ENCODE data around the gene CRMP1.

Gene CRMP1

DNA sequence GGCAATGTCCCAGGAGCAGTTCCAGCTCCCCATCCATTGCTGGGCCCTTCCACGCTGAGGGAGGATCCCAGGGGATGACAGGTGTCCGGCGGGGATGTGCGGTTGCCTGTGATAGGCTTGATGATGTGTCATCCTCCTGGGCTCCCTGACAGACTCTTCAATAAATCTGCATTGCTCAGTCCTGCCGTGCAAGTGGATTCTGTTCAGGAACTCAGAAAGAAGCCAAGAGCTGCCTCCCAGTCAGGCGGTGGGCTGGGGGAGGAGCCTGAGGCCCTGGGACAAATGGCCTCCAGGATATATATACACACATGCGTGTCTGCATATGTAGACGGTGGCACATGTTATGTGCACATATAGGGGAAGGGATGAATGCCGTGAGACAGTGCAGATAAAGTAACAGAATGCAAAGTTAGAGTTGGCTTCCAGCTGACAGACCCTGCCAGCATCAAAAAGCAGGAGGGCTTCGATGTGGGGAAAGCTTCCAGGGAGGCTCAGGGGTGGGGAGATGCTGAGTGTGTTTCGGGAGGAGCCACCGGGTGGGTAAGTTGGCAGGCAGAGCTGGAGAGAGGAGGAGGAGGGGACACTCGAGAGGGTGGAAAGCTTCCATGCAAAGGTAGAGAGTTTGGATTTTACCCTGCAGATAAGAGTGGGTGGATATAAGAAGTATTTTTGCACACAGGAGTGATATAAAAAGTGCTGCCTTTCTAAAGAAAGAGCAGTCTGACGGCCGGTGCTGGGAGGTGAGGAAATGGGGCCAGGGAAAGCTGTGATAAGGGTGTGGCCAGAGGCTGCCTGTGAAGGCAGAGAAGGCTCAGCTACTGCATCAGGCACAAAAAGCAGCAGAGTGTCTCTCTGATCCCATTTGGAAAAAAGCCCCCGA is 28.5 kb upstream of the CRMP1 start:
- DNase-seq = peak in 17 of 58 donors; percentile 20 to 67 (median 40)

DNA sequence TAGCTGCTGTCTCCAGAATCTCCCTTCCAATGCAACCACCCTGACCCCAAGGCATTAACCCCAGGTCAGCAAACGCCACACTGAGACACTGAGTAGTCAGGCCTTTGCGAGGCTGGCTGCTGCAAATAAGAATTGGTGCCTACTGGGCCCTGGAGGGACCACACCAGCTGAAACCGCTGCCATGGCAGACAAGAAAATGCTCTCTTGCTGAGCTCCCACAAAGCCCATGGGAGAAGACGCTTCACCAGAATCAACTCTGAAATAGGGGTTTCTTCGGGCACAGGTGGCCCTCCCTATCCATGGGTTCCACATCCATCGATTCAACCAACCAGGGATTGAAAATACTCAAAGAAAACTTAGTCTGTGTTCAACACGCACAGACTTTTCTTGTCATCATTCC is 26.7 kb upstream of the CRMP1 start:
- DNase-seq = no peak

DNA sequence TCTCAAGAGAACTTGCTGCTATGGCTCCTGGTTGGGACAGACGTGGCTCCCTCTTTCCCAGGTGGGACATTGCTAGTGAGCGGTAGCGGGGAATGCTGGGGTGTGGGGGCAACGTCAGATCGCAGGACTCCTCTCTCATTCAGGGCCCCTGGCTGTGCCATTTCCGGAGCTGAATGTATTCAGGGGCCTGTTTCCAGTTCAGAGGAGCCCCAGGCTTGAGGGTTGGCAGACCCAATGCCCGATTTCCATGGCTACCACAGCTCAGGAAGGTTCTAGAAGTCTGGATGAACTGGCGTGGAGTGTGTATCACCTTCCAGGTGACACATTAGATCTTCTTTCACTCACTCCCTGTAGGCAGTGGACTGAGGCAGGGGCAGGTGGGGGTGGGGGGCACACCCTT is 26.2 kb upstream of the CRMP1 start:
- no peak for DNase-seq

DNA sequence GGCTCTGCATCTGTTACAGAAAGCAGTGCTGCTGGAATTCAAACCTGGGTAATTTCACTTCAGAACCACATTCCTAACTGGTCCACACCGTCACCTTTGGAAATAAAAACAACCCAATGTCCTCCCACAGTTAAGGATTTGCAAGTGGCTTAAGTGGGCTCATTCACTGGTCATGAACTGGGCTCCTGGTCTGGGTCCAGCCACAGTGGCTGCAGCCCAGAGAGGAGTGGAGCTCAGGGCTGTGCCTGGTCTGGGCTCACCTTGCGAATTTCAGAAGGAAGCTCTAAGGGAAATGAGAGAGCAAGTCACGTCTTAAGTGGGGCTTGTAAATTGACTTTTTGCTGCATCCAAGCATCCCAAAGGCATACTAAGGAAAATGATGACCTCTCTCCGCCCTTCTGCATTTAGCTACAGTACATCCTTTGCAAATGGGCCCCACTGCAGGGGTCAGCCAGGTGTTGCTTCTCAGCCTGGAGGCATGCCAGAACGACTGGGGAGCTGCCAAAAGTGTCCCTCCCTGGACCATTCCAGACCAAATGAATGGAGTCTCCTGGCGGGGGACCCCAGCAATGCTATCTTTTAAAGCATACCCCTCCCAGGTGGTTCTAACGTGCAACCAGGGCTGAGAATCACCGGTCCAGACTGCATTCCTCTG is 25.6 kb upstream of the CRMP1 start:
- no peak for DNase-seq

DNA sequence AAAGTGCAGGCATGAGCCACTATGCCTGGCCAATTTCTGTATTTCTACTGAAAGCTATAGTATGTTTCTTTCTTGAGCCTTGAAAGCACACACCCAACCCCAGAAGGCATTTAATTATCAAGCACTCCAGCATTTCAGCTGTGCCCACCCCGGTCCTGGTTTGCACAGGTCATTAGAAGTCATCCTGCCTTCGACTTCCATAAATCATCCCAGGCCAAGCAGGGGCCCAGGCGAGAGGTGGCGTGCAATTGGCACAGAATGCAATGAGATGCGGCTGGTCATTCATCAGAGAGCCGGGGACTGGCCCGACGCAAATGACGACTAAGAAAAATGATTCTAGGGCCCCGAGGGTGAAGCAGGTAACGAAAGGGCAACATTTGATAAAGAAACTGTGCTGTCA is 24.8 kb upstream of the CRMP1 start:
- no peak for DNase-seq

DNA sequence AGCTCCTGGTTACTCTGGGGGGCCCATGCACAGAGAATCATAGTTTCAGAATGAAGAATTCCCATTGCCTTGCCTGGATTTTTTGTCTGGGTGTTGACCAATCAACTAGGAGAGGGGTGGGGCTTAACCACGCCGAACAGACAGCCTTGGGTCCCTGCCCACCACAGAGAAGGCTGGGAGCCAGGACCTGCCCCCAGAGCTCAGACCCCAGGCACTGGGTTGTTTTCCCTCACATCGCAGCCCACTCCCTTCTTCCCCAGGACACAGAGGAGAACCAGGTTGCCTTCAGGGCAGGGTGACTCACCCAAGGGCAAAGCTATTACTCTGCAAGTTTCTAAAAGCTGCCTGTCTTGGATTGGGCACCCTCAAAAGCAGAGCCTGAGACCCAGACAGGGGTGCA is 23.3 kb upstream of the CRMP1 start:
- DNase-seq = no peak

DNA sequence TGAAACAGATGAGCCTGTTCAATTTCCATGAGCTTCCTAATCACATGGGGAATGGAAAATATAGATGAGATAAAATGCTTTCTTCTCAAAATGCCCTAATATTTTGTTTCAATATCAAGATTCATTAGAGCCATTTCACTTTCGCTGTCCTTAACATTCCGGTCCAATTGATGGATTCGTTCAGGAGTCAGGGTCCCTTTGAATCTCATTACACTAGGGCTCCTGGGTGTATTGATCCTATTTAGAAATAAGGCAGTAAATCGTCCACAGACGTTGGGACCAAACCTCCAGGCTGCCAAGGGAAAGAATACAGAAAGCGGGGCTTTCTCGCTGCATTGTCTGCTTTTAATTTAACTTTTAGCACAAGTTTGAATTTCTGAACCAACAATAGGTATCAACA is 20.6 kb upstream of the CRMP1 start:
- DNase-seq = no peak

DNA sequence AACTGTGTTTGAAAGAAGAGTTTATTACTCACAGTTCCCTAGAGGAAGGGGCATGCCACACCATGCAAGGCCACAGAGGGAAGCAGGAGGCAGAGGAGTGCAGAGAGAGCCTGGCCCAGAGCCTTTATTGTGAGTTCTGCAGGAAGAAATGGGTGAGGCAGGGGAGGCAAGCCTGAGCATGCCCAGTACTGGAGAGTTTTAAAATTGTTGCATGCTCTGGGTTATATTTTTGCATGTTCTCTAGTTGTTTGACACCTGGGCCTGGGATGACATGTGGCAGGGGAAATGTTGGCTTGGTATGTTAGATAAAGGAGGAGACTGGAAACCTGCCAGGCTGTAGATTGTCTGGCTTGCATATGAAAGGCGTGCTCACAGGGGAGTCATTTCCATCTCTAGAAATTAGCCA is 19.7 kb upstream of the CRMP1 start:
- no peak for DNase-seq

DNA sequence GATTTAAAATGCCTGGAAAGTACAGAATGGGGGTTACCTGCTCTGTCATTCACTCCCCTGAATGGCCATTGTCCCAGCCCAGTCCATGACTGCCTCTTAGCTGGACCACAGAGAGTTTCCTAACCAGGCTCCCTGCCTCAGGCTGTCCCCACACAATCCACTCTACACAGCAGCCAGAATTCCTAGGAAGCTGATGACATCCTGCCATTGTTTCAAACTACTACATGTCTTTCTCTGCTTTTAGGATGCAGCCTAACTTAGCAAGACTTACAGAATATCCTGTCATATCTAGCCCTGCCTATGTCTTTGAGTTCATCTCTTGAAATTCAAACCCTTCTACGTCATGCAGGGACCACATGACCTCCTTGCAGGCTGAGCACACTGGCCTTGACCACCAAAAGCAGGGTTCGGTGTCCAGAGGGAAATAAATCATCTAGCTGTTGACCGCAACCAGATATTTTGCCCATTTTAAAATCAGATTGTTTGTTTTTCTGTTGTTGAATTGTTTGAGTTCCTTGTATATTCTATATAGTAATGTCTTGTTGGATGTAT is 16.1 kb upstream of the CRMP1 start:
- DNase-seq = no peak

DNA sequence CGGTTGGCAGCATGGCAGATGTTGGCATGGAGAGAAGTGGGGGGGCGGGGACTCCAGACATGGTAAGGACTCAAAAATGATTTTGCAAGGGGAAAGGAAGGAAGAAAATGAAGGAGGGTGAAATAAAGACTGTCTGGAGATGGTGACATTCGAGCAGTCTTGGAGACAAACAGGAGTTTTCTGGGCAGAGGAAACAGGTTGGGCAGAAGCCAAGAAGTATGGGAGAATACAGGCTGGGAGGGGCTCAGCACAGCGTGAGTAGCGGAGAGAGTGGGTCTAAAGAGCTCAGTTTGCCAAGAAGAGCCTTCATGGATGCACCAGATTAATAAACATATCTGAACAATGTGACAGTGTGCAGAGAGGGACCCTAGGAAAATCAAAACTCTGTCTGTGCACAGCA is 13.3 kb upstream of the CRMP1 start:
- no peak for DNase-seq

DNA sequence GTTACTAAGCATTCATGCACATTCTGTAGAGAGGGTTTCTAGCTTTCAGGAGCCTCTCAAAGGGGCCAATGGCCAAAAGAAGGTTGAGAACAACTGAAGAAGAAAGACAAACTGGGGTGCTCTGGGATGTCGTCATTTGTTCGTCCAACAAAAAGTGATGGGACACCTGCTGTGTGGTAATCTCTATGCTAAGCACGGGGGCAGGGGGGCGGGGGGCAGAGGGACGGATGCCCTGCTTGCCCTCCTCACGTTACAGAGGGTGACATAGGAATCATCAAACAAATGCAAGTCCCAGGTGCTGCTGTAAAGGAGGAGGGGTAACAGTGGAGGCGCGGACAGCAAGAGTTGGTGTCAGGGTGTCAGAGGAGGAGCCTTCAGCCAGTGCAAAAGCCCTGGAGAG is 12.8 kb upstream of the CRMP1 start:
- no peak for DNase-seq

DNA sequence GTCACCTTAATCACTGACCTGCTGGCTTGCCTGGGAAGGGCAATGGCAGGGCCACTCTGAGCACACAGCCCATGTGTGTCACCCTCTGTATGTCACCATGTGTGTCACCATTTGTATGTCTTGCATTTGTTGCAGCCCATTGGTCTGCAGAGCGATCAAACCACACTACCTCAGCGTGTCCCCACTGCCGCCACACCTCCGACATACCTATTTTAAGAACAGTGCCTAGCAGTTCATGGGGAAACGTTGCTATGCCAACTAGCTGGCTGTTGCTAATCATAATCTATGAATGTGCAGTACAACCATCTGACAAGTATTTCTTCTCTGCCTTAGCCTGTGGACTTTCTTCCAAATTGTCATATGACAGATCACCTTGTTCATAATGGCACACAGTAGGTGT is 8.0 kb upstream of the CRMP1 start:
- peak in 6 of 58 donors; percentile 10 to 57 (median 34) for DNase-seq

DNA sequence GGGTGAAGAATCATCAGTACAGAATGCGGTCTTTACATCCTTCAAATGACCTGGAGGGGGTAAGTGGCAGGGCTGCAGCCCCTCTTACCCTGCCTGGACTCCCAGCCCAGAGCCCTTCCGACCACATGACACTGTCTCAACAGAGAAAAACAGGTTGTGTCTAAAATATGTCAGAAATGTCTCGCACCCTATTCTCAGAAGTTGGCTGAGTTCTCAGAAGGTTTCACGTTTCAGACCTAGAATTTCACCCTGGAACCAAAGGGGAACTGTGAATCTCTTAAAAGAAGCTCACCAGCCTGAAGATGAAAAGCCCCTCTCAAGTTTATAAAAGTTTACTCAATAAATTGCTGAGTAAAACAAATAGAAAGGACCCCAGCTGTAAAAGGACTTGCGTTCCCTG is 7.0 kb upstream of the CRMP1 start:
- no peak for DNase-seq

DNA sequence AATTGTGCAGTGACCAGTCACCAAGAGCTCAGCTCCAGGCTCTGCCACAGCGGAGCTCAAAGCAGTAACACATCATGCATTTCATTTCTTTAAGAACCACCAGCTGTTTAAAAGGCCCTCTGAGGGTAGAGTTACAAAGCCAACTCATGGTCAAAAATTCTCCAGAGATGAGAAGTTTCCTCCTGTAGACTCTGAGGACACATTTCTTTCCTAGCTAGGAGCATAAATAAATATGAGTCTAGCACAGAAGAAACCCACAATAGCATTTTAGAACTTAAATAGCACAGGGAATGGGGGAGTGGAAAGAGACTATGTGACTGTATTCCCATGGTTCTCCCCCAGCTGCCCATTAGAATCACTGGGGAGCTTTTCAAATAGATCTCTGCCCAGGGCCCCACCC is 6.5 kb upstream of the CRMP1 start:
- DNase-seq = no peak

DNA sequence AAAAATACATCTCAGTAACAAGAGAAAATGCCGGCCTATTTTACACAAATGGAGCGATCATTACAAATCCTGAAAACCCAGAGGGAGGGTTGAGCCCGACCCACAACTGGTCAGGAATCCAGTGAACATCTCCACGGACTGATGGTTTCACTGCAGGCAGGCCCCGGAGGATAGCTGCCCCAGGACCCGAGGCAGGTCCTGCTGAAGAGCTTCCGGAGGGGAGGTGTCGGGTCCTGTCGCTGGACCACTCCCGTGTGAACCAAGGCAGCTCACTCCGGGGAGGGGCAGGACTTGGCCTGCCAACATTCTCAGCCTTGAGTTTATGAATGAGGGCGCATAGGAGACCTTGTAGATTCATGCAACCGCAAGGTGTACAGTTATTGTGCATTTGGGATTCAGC is 4.8 kb upstream of the CRMP1 start:
- no peak for DNase-seq

DNA sequence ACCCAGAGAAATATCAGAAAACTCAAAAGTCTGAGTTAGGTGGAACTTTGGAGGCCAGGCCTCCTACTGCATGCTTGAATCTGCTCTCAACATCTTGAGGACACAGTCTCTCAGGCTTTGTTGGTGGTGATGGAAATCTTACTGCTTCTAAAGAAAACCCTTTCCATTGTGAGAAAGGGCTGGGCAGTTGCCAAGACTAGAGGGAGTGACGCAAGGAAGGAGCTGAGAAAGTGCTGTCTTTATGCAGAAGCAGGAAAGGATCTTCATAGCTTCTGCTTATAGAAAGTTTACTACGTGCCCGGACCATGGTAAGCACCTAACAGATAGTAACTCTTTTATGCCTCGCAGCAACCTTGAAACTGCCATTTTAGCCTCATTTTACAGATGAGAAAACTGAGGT is 2.4 kb upstream of the CRMP1 start:
- DNase-seq = peak in 15 of 58 donors; percentile 9 to 65 (median 31)

DNA sequence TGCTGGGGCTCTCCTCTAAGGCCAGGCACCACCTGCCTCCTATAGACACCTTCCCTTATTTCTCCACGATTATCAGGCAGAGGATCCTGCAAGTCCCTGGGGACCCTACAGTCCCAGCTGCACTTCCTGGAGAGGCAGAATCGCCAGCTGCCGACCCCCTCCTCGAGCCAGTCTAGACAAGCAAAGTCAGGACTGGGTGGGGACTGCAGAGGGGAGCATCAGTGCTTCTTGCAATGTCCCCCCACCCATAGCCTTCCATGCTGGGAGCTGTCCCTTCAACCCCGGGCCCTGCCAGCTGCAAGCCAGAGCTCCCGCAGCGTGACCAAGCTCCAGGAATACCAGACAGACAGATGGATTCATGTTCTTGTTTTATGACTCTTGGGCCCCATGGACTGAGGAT is 1.4 kb upstream of the CRMP1 start:
- no peak for DNase-seq

DNA sequence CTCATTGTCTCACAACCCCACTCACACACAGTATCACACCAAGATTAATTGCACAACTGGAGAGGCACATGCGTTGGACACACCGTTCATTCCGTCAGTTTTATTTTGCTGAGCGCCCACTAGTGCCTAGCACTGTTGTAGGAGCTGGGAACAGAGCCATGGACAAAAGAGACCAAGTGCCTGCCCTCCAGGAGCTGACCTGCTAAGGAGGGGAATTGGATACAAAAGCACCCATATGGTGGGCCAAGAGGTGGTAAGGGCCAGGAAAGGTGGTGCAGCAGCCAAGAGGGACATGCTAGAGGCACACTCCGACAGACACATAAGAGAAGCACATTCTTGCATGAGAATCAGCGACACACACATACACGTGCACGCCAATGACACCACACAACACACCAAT is 705 bp upstream of the CRMP1 start:
- DNase-seq = peak in 1 of 58 donors; percentile 5

DNA sequence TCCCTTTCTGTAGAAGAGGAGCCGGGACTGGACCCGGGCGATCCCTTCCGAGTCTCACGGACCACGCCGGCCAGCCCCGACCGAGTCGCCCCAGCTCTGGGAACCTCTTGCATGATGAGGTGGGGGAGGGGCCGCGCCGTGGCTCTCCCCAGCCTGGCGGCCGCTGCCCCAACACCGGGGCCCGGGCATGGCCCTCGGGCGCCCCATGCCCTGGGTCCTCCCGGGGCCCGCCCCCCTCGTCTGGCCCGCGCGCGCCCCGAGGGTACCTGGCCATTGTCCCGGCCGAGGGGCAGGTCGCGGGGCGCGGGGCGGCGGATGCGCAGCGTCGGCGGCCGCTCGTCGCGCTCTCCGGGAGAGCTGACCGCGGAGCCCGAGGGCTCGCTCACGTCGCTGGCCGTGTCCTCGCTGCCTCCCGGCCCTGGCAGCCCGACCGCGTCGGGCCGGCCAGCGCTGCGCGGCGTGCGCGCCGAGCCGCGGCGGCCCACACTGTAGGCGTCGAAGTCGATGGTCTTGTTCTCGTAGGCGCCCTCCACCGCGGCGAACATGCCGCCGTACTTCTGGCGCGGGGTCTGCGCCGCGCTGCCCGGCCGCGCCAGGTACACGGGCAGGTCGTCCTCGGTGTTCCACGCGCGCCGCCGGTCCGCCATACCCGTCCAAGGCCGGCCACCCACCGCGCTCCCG is 423 bp downstream of the CRMP1 start:
- DNase-seq = peak in 1 of 58 donors; percentile 24

DNA sequence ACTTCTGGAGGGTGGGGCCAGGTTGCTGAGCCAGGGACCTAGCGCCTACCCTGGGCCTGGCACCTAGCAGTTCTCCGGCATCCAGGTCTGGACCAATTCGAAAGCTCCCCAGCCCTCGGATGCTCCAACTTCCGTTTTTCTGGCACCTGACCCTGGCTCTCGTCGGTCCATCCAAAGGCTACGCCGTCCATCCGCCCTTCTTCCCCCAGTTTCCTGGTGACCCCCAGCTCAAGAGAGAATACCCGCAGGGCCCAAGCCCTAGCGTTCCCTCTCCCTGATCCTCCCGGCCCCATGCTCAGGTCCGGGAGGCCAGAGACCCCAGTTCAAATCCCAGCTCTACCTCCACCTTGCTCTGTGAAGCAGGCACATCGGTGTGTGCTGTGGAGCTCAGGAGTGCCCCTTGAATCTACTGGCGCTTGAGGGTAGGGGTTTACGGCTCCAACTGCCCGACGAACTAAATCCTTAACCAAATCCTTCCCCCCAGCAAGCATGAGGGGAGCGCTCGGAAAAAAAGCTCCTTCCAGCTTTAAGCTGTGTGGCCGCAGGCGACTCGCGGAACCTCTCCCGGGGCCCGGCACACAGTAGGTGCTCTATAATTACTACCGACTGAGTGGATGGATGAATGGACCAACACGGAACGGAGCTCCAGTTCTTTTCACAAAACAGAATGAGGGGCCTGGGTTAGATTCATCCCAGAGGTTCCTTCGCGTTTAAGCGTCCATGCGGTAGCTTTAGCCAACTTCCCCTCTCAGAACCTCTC is 1.1 kb downstream of the CRMP1 start:
- DNase-seq = no peak

DNA sequence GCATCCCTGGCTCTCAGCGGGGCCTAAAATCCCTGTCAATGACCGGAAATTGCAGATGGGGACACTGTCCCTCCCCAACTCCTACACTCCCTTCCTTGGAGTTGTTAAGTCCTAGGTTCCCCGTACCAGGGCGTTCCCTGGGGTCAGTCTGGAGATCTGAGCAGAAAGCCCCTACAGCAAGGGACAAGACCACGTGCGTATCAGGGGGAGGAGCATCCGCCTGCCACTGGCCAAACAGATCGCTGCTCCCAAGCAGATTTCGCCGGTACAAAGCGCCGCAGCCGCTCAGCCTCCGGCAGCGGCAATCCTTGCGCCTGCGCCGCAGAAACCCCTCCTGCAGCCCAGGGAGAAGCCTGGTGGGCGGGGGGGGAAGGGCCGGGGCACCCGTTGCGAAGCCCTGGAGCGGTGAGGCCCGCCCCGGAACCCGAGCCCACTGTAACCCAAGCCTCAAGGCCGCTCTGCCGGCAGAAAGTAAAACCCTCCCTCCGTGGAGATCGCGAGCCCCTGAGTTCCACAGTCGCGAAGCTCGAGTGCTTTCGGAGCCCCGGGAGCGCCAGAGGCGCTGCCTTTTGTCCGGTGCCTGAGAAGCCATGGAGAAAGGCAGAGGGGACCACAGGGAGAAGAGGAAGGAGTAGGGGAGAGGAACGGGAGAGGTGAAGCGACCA is 2.7 kb downstream of the CRMP1 start:
- peak in 55 of 58 donors; percentile 28 to 95 (median 71) for DNase-seq
